Measurements from ENCODE around the gene UBL5.
"Not testable (repeated sequence)": the region's sequence is repeated elsewhere in the genome, so short reads cannot be mapped to it uniquely, and the experiment has no call there.

UBL5 gene

GRCh38 chr19:9827289-9828238 lies at the start of gene UBL5:
Gene UBL5, plus strand, starts transcription at chr19:9827918. Its CDS starts 420 bp downstream, at chr19:9828338.
- Histone ChIP-seq H3K4me3 (ENCODE audit: low read depth, low read length, poor library complexity, severe bottlenecking) (peak within 1 kb of the TSS; percentile 98), H2AFZ (ENCODE audit: low read length) (no peak within 1 kb of the TSS), H3K4me1 (ENCODE audit: insufficient read depth, low read length, severe bottlenecking) (peaks cover 20% of the 10 kb centered on the region), H3F3A (ENCODE audit: insufficient read depth, low read length) (no peaks in the 10 kb centered on the region), H3K9me3 (ENCODE audit: low read length) (no peaks in the 10 kb centered on the region), H3K4me2 (ENCODE audit: low read length) (peak within 1 kb of the TSS; percentile 97), H3K79me2 (ENCODE audit: insufficient read depth, low read length) (peaks cover 26% of the 10 kb centered on the region), H3K9me2 (ENCODE audit: low read depth, low read length) (no peaks in the 10 kb centered on the region), H3K9ac (ENCODE audit: low read length) (peak within 1 kb of the TSS; percentile 93), H3K27me3 (ENCODE audit: insufficient read depth, low read length) (no peaks in the 10 kb centered on the region), H4K20me1 (ENCODE audit: insufficient read depth, low read length) (no peaks in the 10 kb centered on the region), H3K36me3 (ENCODE audit: insufficient read depth, low read length) (peaks cover 15% of the 10 kb centered on the region), H3K27ac (ENCODE audit: low read depth, low read length, poor library complexity, severe bottlenecking) (peak within 1 kb of the TSS; percentile 64)
- TF ChIP-seq EZH2 (IDR thresholded peaks at IDR 0.05; ENCODE audit: borderline replicate concordance, low read length) (no peak), CTCF (IDR thresholded peaks at IDR 0.05; ENCODE audit: low read length) (no peak)

- Histone ChIP-seq H3K27ac (ENCODE audit: low read depth, low read length, poor library complexity, severe bottlenecking) (no peak overlapping the region), H3F3A (ENCODE audit: insufficient read depth, low read length) (no peaks in the 10 kb centered on the region), H3K36me3 (ENCODE audit: insufficient read depth, low read length) (no peaks in the 10 kb centered on the region; the same call in 1 of the 2 replicates), H3K9ac (ENCODE audit: low read length) (no peak overlapping the region), H3K4me2 (ENCODE audit: low read length) (no peak overlapping the region), H3K79me2 (ENCODE audit: insufficient read depth, low read length) (no peaks in the 10 kb centered on the region), H3K4me1 (ENCODE audit: insufficient read depth, low read length, severe bottlenecking) (peaks cover 18% of the 10 kb centered on the region), H3K27me3 (ENCODE audit: insufficient read depth, low read length) (no peaks in the 10 kb centered on the region), H3K9me2 (ENCODE audit: low read depth, low read length) (no peaks in the 10 kb centered on the region), H3K4me3 (ENCODE audit: low read depth, low read length, poor library complexity, severe bottlenecking) (no peak overlapping the region), H2AFZ (ENCODE audit: low read length) (no peak overlapping the region), H4K20me1 (ENCODE audit: insufficient read depth, low read length) (no peaks in the 10 kb centered on the region), H3K9me3 (ENCODE audit: low read length) (no peaks in the 10 kb centered on the region)
- TF ChIP-seq EZH2 (IDR thresholded peaks at IDR 0.05; ENCODE audit: borderline replicate concordance, low read length), result no peak
- no peak for TF ChIP-seq CTCF (IDR thresholded peaks at IDR 0.05; ENCODE audit: low read length)
These were observed 45.4 kb upstream of the UBL5 start for GRCh38 chr19:9782338-9782737.

- Histone ChIP-seq H3K9ac (ENCODE audit: low read length) (peak overlapping the region; percentile 55; the same call in 1 of the 2 replicates), H3K4me2 (ENCODE audit: low read length) (peak overlapping the region; percentile 63; the same call in 1 of the 2 replicates)
- not testable (repeated sequence) for H3K27me3 ChIP-seq (ENCODE audit: insufficient read depth, low read length)
These were observed 43.6 kb upstream of the UBL5 start for GRCh38 chr19:9784163-9784496.

More at GRCh38 chr19:9784163-9784496, 43.6 kb upstream of the UBL5 start:
- not testable (repeated sequence) for H3K79me2 ChIP-seq (ENCODE audit: insufficient read depth, low read length); H2AFZ ChIP-seq (ENCODE audit: low read length); H3K4me3 ChIP-seq (ENCODE audit: low read depth, low read length, poor library complexity, severe bottlenecking); H3K9me3 ChIP-seq (ENCODE audit: low read length); H3K36me3 ChIP-seq (ENCODE audit: insufficient read depth, low read length); H3K9me2 ChIP-seq (ENCODE audit: low read depth, low read length); H4K20me1 ChIP-seq (ENCODE audit: insufficient read depth, low read length); H3F3A ChIP-seq (ENCODE audit: insufficient read depth, low read length)
- peaks cover 18% of the 10 kb centered on the region for H3K4me1 ChIP-seq (ENCODE audit: insufficient read depth, low read length, severe bottlenecking)
- peak overlapping the region; percentile 54 for H3K27ac ChIP-seq (ENCODE audit: low read depth, low read length, poor library complexity, severe bottlenecking)
